ENCODE results near the gene TIMM22. TPM values are rescaled to one million over a fixed set of nuclear protein-coding genes. Genes with fewer than 3 reads are reported as not detected.

The TIMM22 gene
- total and polyA plus RNA-seq, 2 of the 13 experiments (the other 11 are each of a cell fraction or from before 2014, with no cell fraction given), result 6.2 to 15.5 TPM

DNA sequence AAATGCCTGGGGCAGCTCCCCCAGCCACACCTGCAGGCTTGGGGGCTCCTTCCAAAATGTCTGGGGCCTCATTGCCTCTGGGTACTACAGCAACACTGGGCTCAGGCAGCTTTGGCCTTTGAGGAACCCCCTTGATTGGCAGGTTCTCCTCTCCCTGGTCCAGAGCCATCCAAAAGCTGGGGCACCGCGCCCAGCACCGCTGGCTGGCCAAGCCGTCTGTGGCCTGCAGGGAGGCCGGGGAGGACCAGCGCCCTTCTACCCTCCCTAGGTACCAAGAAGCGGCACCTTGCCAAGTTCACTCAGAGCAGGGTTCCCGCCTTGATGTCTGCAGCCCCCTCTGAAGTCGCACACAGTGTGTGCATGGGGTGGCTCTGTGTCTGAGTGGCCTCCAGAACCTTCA is 30.1 kb downstream of the TIMM22 start:
- in situ Hi-C loops (cut with HindIII; ENCODE audit: extremely low pct_ligation_motif_present, low pct_unique_long_range_greater_than_20kb), result no loop called here
- H3K9ac ChIP-seq (ENCODE audit: insufficient read depth, low read depth, low read length), result no peak overlapping the region
- H3K4me3 ChIP-seq (replicated peaks in 1 of 3; ENCODE audit: insufficient read depth in 1 of 3, low read depth in 2 of 3, low read length in 3 of 3), result no peak overlapping the region
- H3K4me1 ChIP-seq (ENCODE audit: insufficient read depth, low read length), result peaks cover 7% of the 10 kb centered on the region
- no peak overlapping the region for H3K4me2 ChIP-seq (ENCODE audit: low read depth, low read length)
- no peak overlapping the region for H2AFZ ChIP-seq (ENCODE audit: low read length)
- no peaks in the 10 kb centered on the region for H3K36me3 ChIP-seq (replicated peaks in 1 of 2; ENCODE audit: control insufficient read depth in 1 of 2, insufficient read depth in 2 of 2, low read length in 2 of 2)
- ChIA-PET CTCF (ENCODE audit: low intra/inter-chr PET ratio, low total read pairs) (no interaction called here), POLR2A (no interaction called here)
- H4K20me1 ChIP-seq (ENCODE audit: insufficient read depth, low read length), result no peaks in the 10 kb centered on the region
- no peaks in the 10 kb centered on the region for H3K79me2 ChIP-seq (ENCODE audit: insufficient read depth, low read length)
- 90% methylated on average over 3 of the region's 9 CpGs for WGBS (ENCODE audit: low lambda C conversion rate)
- FAIRE-seq (no peak), DNase-seq (ENCODE audit: low spot score) (no peak), ATAC-seq (no peak)
- intact Hi-C loops (cut with micrococcal nuclease; ENCODE audit: unreplicated experiment), result no loop called here
- no peaks in the 10 kb centered on the region for H3K9me3 ChIP-seq (ENCODE audit: low read length)
- TF ChIP-seq EZH2 (conservative IDR thresholded peaks at IDR 0.05; ENCODE audit: low read depth, low read length) (no peak), CEBPG (CRISPR knock-in tag; IDR thresholded peaks at IDR 0.05) (no peak), TBL1XR1 (IDR thresholded peaks at IDR 0.05; ENCODE audit: borderline replicate concordance, low read length, partially characterized antibody) (no peak), ZMAT3 (CRISPR knock-in tag; conservative IDR thresholded peaks at IDR 0.05) (no peak), NBN (conservative IDR thresholded peaks at IDR 0.05) (no peak), SALL1 (CRISPR knock-in tag; IDR thresholded peaks at IDR 0.05) (no peak), TRIM24 (CRISPR knock-in tag; IDR thresholded peaks at IDR 0.05) (no peak), ZNF629 (CRISPR knock-in tag; conservative IDR thresholded peaks at IDR 0.05) (no peak), FOXK1 (CRISPR knock-in tag; IDR thresholded peaks at IDR 0.05; ENCODE audit: borderline replicate concordance, low read depth) (no peak), JUNB (CRISPR knock-in tag; IDR thresholded peaks at IDR 0.05; ENCODE audit: borderline replicate concordance) (no peak)
- TF ChIP-seq, protein P1, sequence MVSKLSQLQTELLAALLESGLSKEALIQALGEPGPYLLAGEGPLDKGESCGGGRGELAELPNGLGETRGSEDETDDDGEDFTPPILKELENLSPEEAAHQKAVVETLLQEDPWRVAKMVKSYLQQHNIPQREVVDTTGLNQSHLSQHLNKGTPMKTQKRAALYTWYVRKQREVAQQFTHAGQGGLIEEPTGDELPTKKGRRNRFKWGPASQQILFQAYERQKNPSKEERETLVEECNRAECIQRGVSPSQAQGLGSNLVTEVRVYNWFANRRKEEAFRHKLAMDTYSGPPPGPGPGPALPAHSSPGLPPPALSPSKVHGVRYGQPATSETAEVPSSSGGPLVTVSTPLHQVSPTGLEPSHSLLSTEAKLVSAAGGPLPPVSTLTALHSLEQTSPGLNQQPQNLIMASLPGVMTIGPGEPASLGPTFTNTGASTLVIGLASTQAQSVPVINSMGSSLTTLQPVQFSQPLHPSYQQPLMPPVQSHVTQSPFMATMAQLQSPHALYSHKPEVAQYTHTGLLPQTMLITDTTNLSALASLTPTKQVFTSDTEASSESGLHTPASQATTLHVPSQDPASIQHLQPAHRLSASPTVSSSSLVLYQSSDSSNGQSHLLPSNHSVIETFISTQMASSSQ (IDR thresholded peaks at IDR 0.05; ENCODE audit: low read depth), result no peak
- TF ChIP-seq, protein P1 (CRISPR knock-in tag; IDR thresholded peaks at IDR 0.05; ENCODE audit: borderline replicate concordance), result no peak
- TF ChIP-seq, protein P2, sequence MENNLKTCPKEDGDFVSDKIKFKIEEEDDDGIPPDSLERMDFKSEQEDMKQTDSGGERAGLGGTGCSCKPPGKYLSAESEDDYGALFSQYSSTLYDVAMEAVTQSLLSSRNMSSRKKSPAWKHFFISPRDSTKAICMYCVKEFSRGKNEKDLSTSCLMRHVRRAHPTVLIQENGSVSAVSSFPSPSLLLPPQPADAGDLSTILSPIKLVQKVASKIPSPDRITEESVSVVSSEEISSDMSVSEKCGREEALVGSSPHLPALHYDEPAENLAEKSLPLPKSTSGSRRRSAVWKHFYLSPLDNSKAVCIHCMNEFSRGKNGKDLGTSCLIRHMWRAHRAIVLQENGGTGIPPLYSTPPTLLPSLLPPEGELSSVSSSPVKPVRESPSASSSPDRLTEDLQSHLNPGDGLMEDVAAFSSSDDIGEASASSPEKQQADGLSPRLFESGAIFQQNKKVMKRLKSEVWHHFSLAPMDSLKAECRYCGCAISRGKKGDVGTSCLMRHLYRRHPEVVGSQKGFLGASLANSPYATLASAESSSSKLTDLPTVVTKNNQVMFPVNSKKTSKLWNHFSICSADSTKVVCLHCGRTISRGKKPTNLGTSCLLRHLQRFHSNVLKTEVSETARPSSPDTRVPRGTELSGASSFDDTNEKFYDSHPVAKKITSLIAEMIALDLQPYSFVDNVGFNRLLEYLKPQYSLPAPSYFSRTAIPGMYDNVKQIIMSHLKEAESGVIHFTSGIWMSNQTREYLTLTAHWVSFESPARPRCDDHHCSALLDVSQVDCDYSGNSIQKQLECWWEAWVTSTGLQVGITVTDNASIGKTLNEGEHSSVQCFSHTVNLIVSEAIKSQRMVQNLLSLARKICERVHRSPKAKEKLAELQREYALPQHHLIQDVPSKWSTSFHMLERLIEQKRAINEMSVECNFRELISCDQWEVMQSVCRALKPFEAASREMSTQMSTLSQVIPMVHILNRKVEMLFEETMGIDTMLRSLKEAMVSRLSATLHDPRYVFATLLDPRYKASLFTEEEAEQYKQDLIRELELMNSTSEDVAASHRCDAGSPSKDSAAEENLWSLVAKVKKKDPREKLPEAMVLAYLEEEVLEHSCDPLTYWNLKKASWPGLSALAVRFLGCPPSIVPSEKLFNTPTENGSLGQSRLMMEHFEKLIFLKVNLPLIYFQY (CRISPR knock-in tag; IDR thresholded peaks at IDR 0.05; ENCODE audit: borderline replicate concordance), result no peak
- TF ChIP-seq, protein P3, sequence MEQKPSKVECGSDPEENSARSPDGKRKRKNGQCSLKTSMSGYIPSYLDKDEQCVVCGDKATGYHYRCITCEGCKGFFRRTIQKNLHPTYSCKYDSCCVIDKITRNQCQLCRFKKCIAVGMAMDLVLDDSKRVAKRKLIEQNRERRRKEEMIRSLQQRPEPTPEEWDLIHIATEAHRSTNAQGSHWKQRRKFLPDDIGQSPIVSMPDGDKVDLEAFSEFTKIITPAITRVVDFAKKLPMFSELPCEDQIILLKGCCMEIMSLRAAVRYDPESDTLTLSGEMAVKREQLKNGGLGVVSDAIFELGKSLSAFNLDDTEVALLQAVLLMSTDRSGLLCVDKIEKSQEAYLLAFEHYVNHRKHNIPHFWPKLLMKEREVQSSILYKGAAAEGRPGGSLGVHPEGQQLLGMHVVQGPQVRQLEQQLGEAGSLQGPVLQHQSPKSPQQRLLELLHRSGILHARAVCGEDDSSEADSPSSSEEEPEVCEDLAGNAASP (CRISPR knock-in tag; IDR thresholded peaks at IDR 0.05; ENCODE audit: borderline replicate concordance), result no peak
- TF ChIP-seq, protein P4, sequence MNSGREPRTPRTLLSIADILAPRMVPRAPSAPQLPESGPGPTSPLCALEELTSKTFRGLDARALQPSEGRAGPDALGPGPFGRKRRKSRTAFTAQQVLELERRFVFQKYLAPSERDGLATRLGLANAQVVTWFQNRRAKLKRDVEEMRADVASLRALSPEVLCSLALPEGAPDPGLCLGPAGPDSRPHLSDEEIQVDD (CRISPR knock-in tag; IDR thresholded peaks at IDR 0.05; ENCODE audit: borderline replicate concordance), result no peak
- H3K27ac ChIP-seq (ENCODE audit: extremely low read length, insufficient read depth, low read length), result no peak overlapping the region
- BruUV-seq (replicated peaks), result no TSS peak
- H3K27me3 ChIP-seq (ENCODE audit: control insufficient read depth in 1 of 2, insufficient read depth in 2 of 2, low read length in 2 of 2), result no peaks in the 10 kb centered on the region
